MM.1S (cell line): ENCODE results near the gene KCNH1.

Experiments
- EZH2 ChIP-seq: fragments of 300-600 bp; sonication (generic); optimal IDR thresholded peaks from 2 replicates; pipeline ENCODE3; 2017; ENCODE audit warnings: low read depth, mild to moderate bottlenecking, antibody characterized with exemption, low read length, mixed read lengths
- EZH2phosphoT487 ChIP-seq: fragments of 300-600 bp; sonication (generic); IDR thresholded peaks from 2 replicates; pipeline ENCODE4 v1.6.1; 2018; ENCODE audit warnings: antibody characterized with exemption, low read length

- TF ChIP-seq EZH2phosphoT487 = no peak
- TF ChIP-seq EZH2 = no peak
Measured at GRCh38 chr1:210786546-210786945, 347.4 kb downstream of the KCNH1 start.
